T-helper 2 cell treated with Interferon-gamma antibody and Interleukin-4, amounts not matched to agents 100 ng/mL and 5 ng/mL, for 36 hours (primary cell): ENCODE measurements around the gene HAUS5. TPM values are rescaled to one million over a fixed set of nuclear protein-coding genes. Genes with fewer than 3 reads are reported as not detected.

Source experiments
- intact Hi-C: fragments of 100-400 bp; cut with micrococcal nuclease; formaldehyde crosslinking; loops from one replicate; pipeline ENCODE4 v1.15.1; 2023
- total RNA-seq: library from RNA; stranded (reverse); gene quantifications from 2 replicates; pipeline ENCODE4 v1.2.3, GENCODE V29; 2022

The HAUS5 gene
- total RNA-seq, 1 donor from 2014 or later, result 47.4 TPM

GRCh38 chr19:35666251-35666913 is 53.8 kb downstream of the HAUS5 start, which contains the start of gene UPK1A:
UPK1A (plus strand) TSS chr19:35666517; CDS start chr19:35666813, 296 bp downstream.
- intact Hi-C loops, result no loop called here

GRCh38 chr19:35669566-35669965 is 57.0 kb downstream of the HAUS5 start:
- intact Hi-C loops, result no loop called here

GRCh38 chr19:35669974-35670373 is 57.4 kb downstream of the HAUS5 start:
- intact Hi-C loops, result loop anchor here (5.0 kb wide), 1 partner anchor 123 kb away; the partner anchor contains the start of gene TMEM147

- intact Hi-C loops, result loop anchor here (5.0 kb wide), 1 partner anchor 123 kb away; the partner anchor contains the start of gene TMEM147
Observed at GRCh38 chr19:35670686-35671085, 58.2 kb downstream of the HAUS5 start.

GRCh38 chr19:35671818-35672217 is 59.3 kb downstream of the HAUS5 start:
- intact Hi-C loops, result loop anchor here (5.0 kb wide), 1 partner anchor 125 kb away; the partner anchor contains the start of gene TMEM147

GRCh38 chr19:35673121-35673804 is 60.7 kb downstream of the HAUS5 start:
- intact Hi-C loops, result loop anchor here (5.0 kb wide), 1 partner anchor 126 kb away; the partner anchor contains the start of gene TMEM147

Other genes starting within 250 kb of the HAUS5 start
- not detected in 2 replicates for gene GPR42, start 241.7 kb upstream of the HAUS5 start, total RNA-seq
- gene FFAR2, start 164.5 kb upstream of the HAUS5 start, total RNA-seq, result not detected in 2 replicates
- gene KRTDAP, start 122.3 kb upstream of the HAUS5 start, total RNA-seq, result not detected in 2 replicates
- not detected in 2 replicates for gene DMKN, start 99.1 kb upstream of the HAUS5 start, total RNA-seq
- not detected in 2 replicates for gene SBSN, start 84.4 kb upstream of the HAUS5 start, total RNA-seq
- gene GAPDHS, start 79.3 kb upstream of the HAUS5 start, total RNA-seq, result not detected in 2 replicates
- gene TMEM147, start 67.1 kb upstream of the HAUS5 start, total RNA-seq, result 54.8 and 58.6 TPM in 2 replicates
- not detected in 2 replicates for gene ATP4A, start 49.1 kb upstream of the HAUS5 start, total RNA-seq
- gene PMIS2, start 26.6 kb upstream of the HAUS5 start, total RNA-seq, result not detected in 2 replicates
- 96.5 and 109 TPM in 2 replicates for gene RBM42, start 16.3 kb downstream of the HAUS5 start, total RNA-seq
- 0.80 and 1.3 TPM in 2 replicates for gene ETV2, start 29.0 kb downstream of the HAUS5 start, total RNA-seq
- gene COX6B1, start 35.6 kb downstream of the HAUS5 start, total RNA-seq, result 489 and 495 TPM in 2 replicates
- 0.48 and 0.50 TPM in 2 replicates for gene UPK1A, start 53.8 kb downstream of the HAUS5 start, total RNA-seq
- gene ZBTB32, start 91.8 kb downstream of the HAUS5 start, total RNA-seq, result 55.9 and 57.1 TPM in 2 replicates
- 60.0 and 62.6 TPM in 2 replicates for gene KMT2B, start 105.3 kb downstream of the HAUS5 start, total RNA-seq
- gene IGFLR1, start 129.7 kb downstream of the HAUS5 start, total RNA-seq, result 31.2 and 35.2 TPM in 2 replicates
- 24.0 and 24.5 TPM in 2 replicates for gene U2AF1L4, start 132.7 kb downstream of the HAUS5 start, total RNA-seq
- gene PSENEN, start 132.9 kb downstream of the HAUS5 start, total RNA-seq, result 42.0 and 45.5 TPM in 2 replicates
- 10.8 and 15.2 TPM in 2 replicates for gene LIN37, start 135.8 kb downstream of the HAUS5 start, total RNA-seq
- gene HSPB6, start 144.3 kb downstream of the HAUS5 start, total RNA-seq, result not detected in 2 replicates
- 50.4 and 51.1 TPM in 2 replicates for gene PROSER3, start 145.4 kb downstream of the HAUS5 start, total RNA-seq
- gene ARHGAP33, start 162.8 kb downstream of the HAUS5 start, total RNA-seq, result 67.1 and 72.6 TPM in 2 replicates
- not detected in 2 replicates for gene PRODH2, start 200.1 kb downstream of the HAUS5 start, total RNA-seq
- gene NPHS1, start 239.8 kb downstream of the HAUS5 start, total RNA-seq, result not detected in 2 replicates
- 0.20 and 0.25 TPM in 2 replicates for gene KIRREL2, start 244.2 kb downstream of the HAUS5 start, total RNA-seq